H9 (cell line): ENCODE data around the gene SPEF2. TPM values are rescaled to one million over a fixed set of nuclear protein-coding genes. Genes with fewer than 3 reads are reported as not detected.
"Not testable (repeated sequence)": the region's sequence is repeated elsewhere in the genome, so short reads cannot be mapped to it uniquely, and the experiment has no call there.

Source experiments
- DNase-seq: peaks from one replicate; pipeline ENCODE4 v3.0.0-alpha.2; 2017
- H2AFZ ChIP-seq: one replicate; pipeline ENCODE4 v1.6.1; 2013; ENCODE audit warnings: mild to moderate bottlenecking, low read length, control low read depth, moderate library complexity
- H2AK5ac ChIP-seq: 2 replicates; pipeline ENCODE4 v1.6.1; 2013; ENCODE audit warnings: low read length, control low read depth, mixed read lengths; ENCODE audit not compliant: insufficient read length
- H2BK120ac ChIP-seq: one replicate; pipeline ENCODE4 v1.6.1; 2013; ENCODE audit warnings: low read depth, mild to moderate bottlenecking, low read length, control low read depth, inconsistent platforms; ENCODE audit not compliant: poor library complexity, severe bottlenecking
- H2BK12ac ChIP-seq: 2 replicates; pipeline ENCODE4 v1.6.1; 2013; ENCODE audit warnings: low read length, control low read depth, mixed read lengths, low read depth; ENCODE audit not compliant: insufficient read length
- H2BK15ac ChIP-seq: 2 replicates; pipeline ENCODE4 v1.6.1; 2013; ENCODE audit warnings: low read depth, low read length, control low read depth
- H2BK20ac ChIP-seq: one replicate; pipeline ENCODE4 v1.6.1; 2013; ENCODE audit warnings: low read depth, mild to moderate bottlenecking, low read length, control low read depth, inconsistent platforms; ENCODE audit not compliant: poor library complexity, severe bottlenecking
- H2BK5ac ChIP-seq: 2 replicates; pipeline ENCODE4 v1.6.1; 2013; ENCODE audit warnings: low read length, control low read depth, mixed read lengths; ENCODE audit not compliant: insufficient read length
- H3K14ac ChIP-seq: 2 replicates; pipeline ENCODE4 v1.6.1; 2013; ENCODE audit warnings: low read length, control low read depth; ENCODE audit not compliant: insufficient read depth
- H3K18ac ChIP-seq: 2 replicates; pipeline ENCODE4 v1.6.1; 2013; ENCODE audit warnings: low read depth, mild to moderate bottlenecking, mixed read lengths, low read length, control low read depth; ENCODE audit not compliant: insufficient read length
- H3K23ac ChIP-seq: 2 replicates; pipeline ENCODE4 v1.6.1; 2013; ENCODE audit warnings: low read length, control low read depth, mixed read lengths, low read depth; ENCODE audit not compliant: insufficient read length
- H3K23me2 ChIP-seq: 2 replicates; pipeline ENCODE4 v1.6.1; 2013; ENCODE audit warnings: low read depth, mild to moderate bottlenecking, mixed read lengths, low read length, control low read depth; ENCODE audit not compliant: insufficient read length, poor library complexity, severe bottlenecking
- H3K27ac ChIP-seq: 2 replicates; pipeline ENCODE4 v1.5.1; 2013; ENCODE audit warnings: low read length, control low read depth, mixed read lengths, low read depth; ENCODE audit not compliant: insufficient read length
- H3K27me3 ChIP-seq: 2 replicates; pipeline ENCODE4 v1.6.1; 2013; ENCODE audit warnings: low read length, control low read depth, inconsistent platforms; ENCODE audit not compliant: insufficient read depth
- H3K4ac ChIP-seq: 2 replicates; pipeline ENCODE4 v1.6.1; 2013; ENCODE audit warnings: low read depth, mild to moderate bottlenecking, control low read depth, inconsistent platforms, low read length, moderate library complexity
- H3K4me1 ChIP-seq: 2 replicates; pipeline ENCODE4 v1.6.1; 2013; ENCODE audit warnings: low read length, control low read depth, inconsistent platforms; ENCODE audit not compliant: insufficient read depth
- H3K4me2 ChIP-seq: 2 replicates; pipeline ENCODE4 v1.6.1; 2013; ENCODE audit warnings: low read length, control low read depth, mixed read lengths; ENCODE audit not compliant: insufficient read length, insufficient read depth
- H3K56ac ChIP-seq: 2 replicates; pipeline ENCODE4 v1.6.1; 2013; ENCODE audit warnings: low read depth, mild to moderate bottlenecking, mixed read lengths, low read length, control low read depth; ENCODE audit not compliant: insufficient read length
- H3K79me1 ChIP-seq: 2 replicates; pipeline ENCODE4 v1.6.1; 2013; ENCODE audit warnings: low read depth, mild to moderate bottlenecking, moderate library complexity, low read length, control low read depth, inconsistent platforms; ENCODE audit not compliant: insufficient read depth, poor library complexity, severe bottlenecking
- H3K79me2 ChIP-seq: 2 replicates; pipeline ENCODE4 v1.6.1; 2013; ENCODE audit warnings: low read length, control low read depth, inconsistent platforms; ENCODE audit not compliant: insufficient read depth
- H3K9ac ChIP-seq: 2 replicates; pipeline ENCODE4 v1.6.1; 2013; ENCODE audit warnings: low read length, control low read depth, mixed read lengths; ENCODE audit not compliant: insufficient read length; ENCODE audit errors: extremely low read depth
- H3K9me3 ChIP-seq: one replicate; pipeline ENCODE4 v1.6.1; 2013; ENCODE audit warnings: low read depth, low read length, inconsistent platforms; ENCODE audit not compliant: control insufficient read depth
- H3T11ph ChIP-seq: one replicate; pipeline ENCODE4 v1.6.1; 2013; ENCODE audit warnings: mild to moderate bottlenecking, low read length, control low read depth, inconsistent platforms
- H4K20me1 ChIP-seq: one replicate; pipeline ENCODE4 v1.6.1; 2013; ENCODE audit not compliant: control insufficient read depth, insufficient read length, insufficient read depth
- H4K5ac ChIP-seq: 2 replicates; pipeline ENCODE4 v1.6.1; 2013; ENCODE audit warnings: low read depth, mild to moderate bottlenecking, mixed read lengths, low read length, control low read depth; ENCODE audit not compliant: insufficient read length
- H4K8ac ChIP-seq: replicated peaks from 2 replicates; pipeline ENCODE4 v1.6.1; 2013; ENCODE audit warnings: low read length, control low read depth, mixed read lengths, low read depth; ENCODE audit not compliant: insufficient read length
- H4K91ac ChIP-seq: 2 replicates; pipeline ENCODE4 v1.6.1; 2013; ENCODE audit warnings: low read depth, mild to moderate bottlenecking, moderate library complexity, mixed read lengths, low read length, control low read depth; ENCODE audit not compliant: insufficient read length
- H3K27ac Mint-ChIP-seq, 3 experiments: 2 replicates in 2 of 3; 3 replicates in 1 of 3; pipeline ENCODE4 v1.8.0; 2020 to 2021; ENCODE audit warnings: mixed read lengths in 3 of 3, mild to moderate bottlenecking in 1 of 3, moderate library complexity in 1 of 3
- H3K27me3 Mint-ChIP-seq: 2 replicates; pipeline ENCODE4 v1.8.0; 2021; ENCODE audit warnings: low read depth, mild to moderate bottlenecking, moderate library complexity, mixed read lengths
- H3K36me3 Mint-ChIP-seq, 3 experiments: 2 replicates in 2 of 3; 3 replicates in 1 of 3; pipeline ENCODE4 v1.8.0; 2020 to 2021; ENCODE audit warnings: low read depth in 3 of 3, mixed read lengths in 3 of 3; ENCODE audit not compliant: insufficient read depth in 1 of 3
- H3K4me1 Mint-ChIP-seq, 2 experiments: 2 replicates each; pipeline ENCODE4 v1.8.0; 2020; ENCODE audit warnings: mixed read lengths in 2 of 2
- H3K4me3 Mint-ChIP-seq, 2 experiments: 2 replicates in 1 of 2; 3 replicates in 1 of 2; pipeline ENCODE4 v1.8.0; 2020 to 2021; ENCODE audit warnings: mild to moderate bottlenecking in 2 of 2, mixed read lengths in 2 of 2, moderate library complexity in 1 of 2
- H3K9me3 Mint-ChIP-seq, 2 experiments: 2 replicates in 1 of 2; 3 replicates in 1 of 2; pipeline ENCODE4 v1.8.0; 2020; ENCODE audit warnings: mild to moderate bottlenecking in 2 of 2, mixed read lengths in 2 of 2, moderate library complexity in 1 of 2
- CTCF ChIP-seq: fragments of 200-600 bp; sonication (generic); conservative IDR thresholded peaks from 3 replicates; pipeline ENCODE4 v1.8.0; 2021; ENCODE audit warnings: antibody characterized with exemption, mild to moderate bottlenecking
- whole genome bisulfite sequencing: extraction: QIAGEN DNeasy Blood & Tissue Kit; methylation state at CpG from one replicate; pipeline ENCODE4 v1.1.7; 2013; ENCODE audit warnings: missing lambda C conversion rate, low lambda C conversion rate, mixed read lengths; ENCODE audit not compliant: insufficient read length; ENCODE audit errors: extremely low coverage; 5-methylcytosine and 5-hydroxymethylcytosine counted together
- total RNA-seq: library from RNA; stranded (reverse); gene quantifications from 2 replicates; pipeline ENCODE4 v1.2.1, GENCODE V29; 2021

Gene SPEF2
- total RNA-seq, 1 experiment from 2014 or later = 1.0 TPM

GRCh38 chr5:35842856-35843255 is 225.2 kb downstream of the SPEF2 start:
- no peaks in the 10 kb centered on the region for H3K4me1 ChIP-seq
- DNase-seq = no peak
- H3K27ac ChIP-seq = no peak overlapping the region
- no peak overlapping the region for H2BK20ac ChIP-seq
- no peak overlapping the region for H2BK15ac ChIP-seq
- H4K91ac ChIP-seq = no peak overlapping the region
- Mint-ChIP-seq H3K27ac (no peak overlapping the region), H3K9me3 (peaks cover 55 to 59% of the 10 kb centered on the region in 2 experiments), H3K36me3 (peaks cover 4 to 23% (median 23%) of the 10 kb centered on the region in 3 experiments), H3K27me3 (no peaks in the 10 kb centered on the region), H3K4me1 (no peaks in the 10 kb centered on the region), H3K4me3 (no peak overlapping the region)
- no peak overlapping the region for H2BK120ac ChIP-seq
- H4K20me1 ChIP-seq = no peaks in the 10 kb centered on the region
- no peak overlapping the region for H3K14ac ChIP-seq
- no peak overlapping the region for H3K4ac ChIP-seq
- peaks cover 24% of the 10 kb centered on the region for H3K9me3 ChIP-seq
- no peak overlapping the region for H3K4me2 ChIP-seq
- no peaks in the 10 kb centered on the region for H3K23me2 ChIP-seq
- no peak overlapping the region for H2BK12ac ChIP-seq
- no peaks in the 10 kb centered on the region for H3K27me3 ChIP-seq
- H4K5ac ChIP-seq = no peak overlapping the region
- H3K79me2 ChIP-seq = no peaks in the 10 kb centered on the region
- no peak overlapping the region for H2AFZ ChIP-seq
- no peak overlapping the region for H3K56ac ChIP-seq
- H3K79me1 ChIP-seq = no peaks in the 10 kb centered on the region
- no peak overlapping the region for H2AK5ac ChIP-seq
- no peak overlapping the region for H2BK5ac ChIP-seq
- H3K9ac ChIP-seq = no peak overlapping the region
- H4K8ac ChIP-seq = no peak overlapping the region
- H3T11ph ChIP-seq = no peak overlapping the region
- TF ChIP-seq CTCF = no peak
- H3K18ac ChIP-seq = no peak overlapping the region
- H3K23ac ChIP-seq = no peak overlapping the region

- not testable (repeated sequence) for H3K56ac ChIP-seq, H2BK5ac ChIP-seq, H4K91ac ChIP-seq, H2BK20ac ChIP-seq, H4K5ac ChIP-seq, H3K23me2 ChIP-seq, H3K4me3 Mint-ChIP-seq, H3K4ac ChIP-seq, H3K14ac ChIP-seq, DNase-seq, H3K9ac ChIP-seq, H3T11ph ChIP-seq, H4K20me1 ChIP-seq, H3K27ac ChIP-seq, H2BK120ac ChIP-seq, H3K23ac ChIP-seq, H3K79me2 ChIP-seq, H3K27me3 ChIP-seq, H3K79me1 ChIP-seq, H2BK15ac ChIP-seq, H4K8ac ChIP-seq, H3K4me1 Mint-ChIP-seq, H2BK12ac ChIP-seq, H3K27ac Mint-ChIP-seq, H2AK5ac ChIP-seq, H2AFZ ChIP-seq, H3K18ac ChIP-seq, H3K27me3 Mint-ChIP-seq, H3K4me2 ChIP-seq, H3K4me1 ChIP-seq
- no CpG with 5 or more reads among the region's 2 CpGs for WGBS
- H3K9me3 Mint-ChIP-seq = peaks cover 53 to 57% of the 10 kb centered on the region in 2 experiments
- peaks cover 25% of the 10 kb centered on the region for H3K9me3 ChIP-seq
- H3K36me3 Mint-ChIP-seq = peaks cover 4 to 23% (median 23%) of the 10 kb centered on the region in 3 experiments
Measured at GRCh38 chr5:35845508-35845907, 227.8 kb downstream of the SPEF2 start.
